Measurements from ENCODE around the gene BPIFB6. TPM values are rescaled to one million over a fixed set of nuclear protein-coding genes. Genes with fewer than 3 reads are reported as not detected.

The BPIFB6 gene
- polyA plus RNA-seq, 4 donors: 0.09 TPM; not detected in 3

- no peak for DNase-seq
- Histone ChIP-seq H3K4me3 (ENCODE audit: low read depth in 1 of 3, low read length in 3 of 3) (no peak overlapping the region), H3K27me3 (ENCODE audit: control insufficient read depth in 3 of 3, insufficient read depth in 3 of 3, low read length in 3 of 3) (no peaks in the 10 kb centered on the region), H3K4me1 (ENCODE audit: control insufficient read depth in 3 of 3, insufficient read depth in 2 of 3, low read depth in 1 of 3, low read length in 2 of 3) (no peaks in the 10 kb centered on the region), H3K36me3 (ENCODE audit: control insufficient read depth in 3 of 3, insufficient read depth in 2 of 3, low read depth in 1 of 3, low read length in 3 of 3) (no peaks in the 10 kb centered on the region), H3K27ac (ENCODE audit: low read depth in 1 of 3, low read length in 2 of 3) (no peak overlapping the region), H3K9me3 (ENCODE audit: control insufficient read depth in 2 of 2, insufficient read depth in 1 of 2, low read depth in 1 of 2, low read length in 1 of 2) (no peaks in the 10 kb centered on the region)
- 64 to 77% (median 67%) methylated on average over 6 to 7 of the region's 7 CpGs for WGBS, 3 donors
- no peak for FAIRE-seq
Measured at GRCh38 chr20:33059136-33059535, 27.7 kb downstream of the BPIFB6 start.

- Histone ChIP-seq H3K27ac (ENCODE audit: low read depth in 1 of 3, low read length in 2 of 3) (no peak overlapping the region), H3K9me3 (ENCODE audit: control insufficient read depth in 2 of 2, insufficient read depth in 1 of 2, low read depth in 1 of 2, low read length in 1 of 2) (no peaks in the 10 kb centered on the region), H3K36me3 (ENCODE audit: control insufficient read depth in 3 of 3, insufficient read depth in 2 of 3, low read depth in 1 of 3, low read length in 3 of 3) (no peaks in the 10 kb centered on the region), H3K4me1 (ENCODE audit: control insufficient read depth in 3 of 3, insufficient read depth in 2 of 3, low read depth in 1 of 3, low read length in 2 of 3) (no peaks in the 10 kb centered on the region), H3K4me3 (ENCODE audit: low read depth in 1 of 3, low read length in 3 of 3) (no peak overlapping the region), H3K27me3 (ENCODE audit: control insufficient read depth in 3 of 3, insufficient read depth in 3 of 3, low read length in 3 of 3) (no peaks in the 10 kb centered on the region)
- 81 to 89% (median 82%) methylated on average over 21 to 22 of the region's 22 CpGs for WGBS, 3 donors
- DNase-seq (no peak), FAIRE-seq (no peak)
Measured at GRCh38 chr20:33059741-33060390, 28.4 kb downstream of the BPIFB6 start.

- DNase-seq (no peak), FAIRE-seq (no peak)
- no peaks in the 10 kb centered on the region for H3K27me3 ChIP-seq (ENCODE audit: control insufficient read depth in 3 of 3, insufficient read depth in 3 of 3, low read length in 3 of 3)
- no peaks in the 10 kb centered on the region for H3K4me1 ChIP-seq (ENCODE audit: control insufficient read depth in 3 of 3, insufficient read depth in 2 of 3, low read depth in 1 of 3, low read length in 2 of 3)
- H3K4me3 ChIP-seq (ENCODE audit: low read depth in 1 of 3, low read length in 3 of 3): no peak overlapping the region
- H3K36me3 ChIP-seq (ENCODE audit: control insufficient read depth in 3 of 3, insufficient read depth in 2 of 3, low read depth in 1 of 3, low read length in 3 of 3): no peaks in the 10 kb centered on the region
- 80 to 89% (median 84%) methylated on average over 14 of the region's 14 CpGs for WGBS, 3 donors
- no peaks in the 10 kb centered on the region for H3K9me3 ChIP-seq (ENCODE audit: control insufficient read depth in 2 of 2, insufficient read depth in 1 of 2, low read depth in 1 of 2, low read length in 1 of 2)
- no peak overlapping the region for H3K27ac ChIP-seq (ENCODE audit: low read depth in 1 of 3, low read length in 2 of 3)
Measured at GRCh38 chr20:33061658-33062028, 30.2 kb downstream of the BPIFB6 start.

GRCh38 chr20:33062105-33062824 lies 30.8 kb downstream of the BPIFB6 start:
- WGBS, 3 donors: 52 to 64% (median 60%) methylated on average over 9 of the region's 9 CpGs
- FAIRE-seq (no peak), DNase-seq (no peak)
- H3K9me3 ChIP-seq (ENCODE audit: control insufficient read depth in 2 of 2, insufficient read depth in 1 of 2, low read depth in 1 of 2, low read length in 1 of 2): no peaks in the 10 kb centered on the region
- H3K4me3 ChIP-seq (ENCODE audit: low read depth in 1 of 3, low read length in 3 of 3): no peak overlapping the region
- H3K27me3 ChIP-seq (ENCODE audit: control insufficient read depth in 3 of 3, insufficient read depth in 3 of 3, low read length in 3 of 3): no peaks in the 10 kb centered on the region
- H3K4me1 ChIP-seq (ENCODE audit: control insufficient read depth in 3 of 3, insufficient read depth in 2 of 3, low read depth in 1 of 3, low read length in 2 of 3): no peaks in the 10 kb centered on the region
- H3K36me3 ChIP-seq (ENCODE audit: control insufficient read depth in 3 of 3, insufficient read depth in 2 of 3, low read depth in 1 of 3, low read length in 3 of 3): no peaks in the 10 kb centered on the region
- no peak overlapping the region for H3K27ac ChIP-seq (ENCODE audit: low read depth in 1 of 3, low read length in 2 of 3)

- no peaks in the 10 kb centered on the region for H3K27me3 ChIP-seq (ENCODE audit: control insufficient read depth in 3 of 3, insufficient read depth in 3 of 3, low read length in 3 of 3)
- no peak for FAIRE-seq
- H3K4me3 ChIP-seq (ENCODE audit: low read depth in 1 of 3, low read length in 3 of 3): no peak overlapping the region
- H3K36me3 ChIP-seq (ENCODE audit: control insufficient read depth in 3 of 3, insufficient read depth in 2 of 3, low read depth in 1 of 3, low read length in 3 of 3): no peaks in the 10 kb centered on the region
- DNase-seq: no peak
- WGBS, 3 donors: 41 to 78% (median 59%) methylated on average over 1 of the region's 1 CpG
- no peaks in the 10 kb centered on the region for H3K9me3 ChIP-seq (ENCODE audit: control insufficient read depth in 2 of 2, insufficient read depth in 1 of 2, low read depth in 1 of 2, low read length in 1 of 2)
- no peak overlapping the region for H3K27ac ChIP-seq (ENCODE audit: low read depth in 1 of 3, low read length in 2 of 3)
- no peaks in the 10 kb centered on the region for H3K4me1 ChIP-seq (ENCODE audit: control insufficient read depth in 3 of 3, insufficient read depth in 2 of 3, low read depth in 1 of 3, low read length in 2 of 3)
Measured at GRCh38 chr20:33062825-33063149, 31.3 kb downstream of the BPIFB6 start.

- Histone ChIP-seq H3K4me3 (ENCODE audit: low read depth in 1 of 3, low read length in 3 of 3) (no peak overlapping the region), H3K27ac (ENCODE audit: low read depth in 1 of 3, low read length in 2 of 3) (no peak overlapping the region), H3K4me1 (ENCODE audit: control insufficient read depth in 3 of 3, insufficient read depth in 2 of 3, low read depth in 1 of 3, low read length in 2 of 3) (no peaks in the 10 kb centered on the region), H3K36me3 (ENCODE audit: control insufficient read depth in 3 of 3, insufficient read depth in 2 of 3, low read depth in 1 of 3, low read length in 3 of 3) (no peaks in the 10 kb centered on the region), H3K9me3 (ENCODE audit: control insufficient read depth in 2 of 2, insufficient read depth in 1 of 2, low read depth in 1 of 2, low read length in 1 of 2) (no peaks in the 10 kb centered on the region), H3K27me3 (ENCODE audit: control insufficient read depth in 3 of 3, insufficient read depth in 3 of 3, low read length in 3 of 3) (no peaks in the 10 kb centered on the region)
- FAIRE-seq (no peak), DNase-seq (no peak)
- 84 to 88% (median 86%) methylated on average over 6 of the region's 6 CpGs for WGBS, 3 donors
Measured at GRCh38 chr20:33063271-33063670, 31.8 kb downstream of the BPIFB6 start.

- H3K27ac ChIP-seq (ENCODE audit: low read depth in 1 of 3, low read length in 2 of 3): no peak overlapping the region
- no peak overlapping the region for H3K4me3 ChIP-seq (ENCODE audit: low read depth in 1 of 3, low read length in 3 of 3)
- no peaks in the 10 kb centered on the region for H3K9me3 ChIP-seq (ENCODE audit: control insufficient read depth in 2 of 2, insufficient read depth in 1 of 2, low read depth in 1 of 2, low read length in 1 of 2)
- FAIRE-seq: no peak
- no peaks in the 10 kb centered on the region for H3K36me3 ChIP-seq (ENCODE audit: control insufficient read depth in 3 of 3, insufficient read depth in 2 of 3, low read depth in 1 of 3, low read length in 3 of 3)
- no peaks in the 10 kb centered on the region for H3K4me1 ChIP-seq (ENCODE audit: control insufficient read depth in 3 of 3, insufficient read depth in 2 of 3, low read depth in 1 of 3, low read length in 2 of 3)
- 86 to 89% (median 88%) methylated on average over 11 of the region's 11 CpGs for WGBS, 3 donors
- no peaks in the 10 kb centered on the region for H3K27me3 ChIP-seq (ENCODE audit: control insufficient read depth in 3 of 3, insufficient read depth in 3 of 3, low read length in 3 of 3)
- no peak for DNase-seq
Measured at GRCh38 chr20:33064572-33065287, 33.3 kb downstream of the BPIFB6 start.

GRCh38 chr20:33065785-33066184 lies 34.3 kb downstream of the BPIFB6 start:
- H3K9me3 ChIP-seq (ENCODE audit: control insufficient read depth in 2 of 2, insufficient read depth in 1 of 2, low read depth in 1 of 2, low read length in 1 of 2): no peaks in the 10 kb centered on the region
- 71 to 83% (median 77%) methylated on average over 9 of the region's 9 CpGs for WGBS, 3 donors
- no peaks in the 10 kb centered on the region for H3K27me3 ChIP-seq (ENCODE audit: control insufficient read depth in 3 of 3, insufficient read depth in 3 of 3, low read length in 3 of 3)
- DNase-seq (no peak), FAIRE-seq (no peak)
- H3K4me1 ChIP-seq (ENCODE audit: control insufficient read depth in 3 of 3, insufficient read depth in 2 of 3, low read depth in 1 of 3, low read length in 2 of 3): no peaks in the 10 kb centered on the region
- H3K36me3 ChIP-seq (ENCODE audit: control insufficient read depth in 3 of 3, insufficient read depth in 2 of 3, low read depth in 1 of 3, low read length in 3 of 3): no peaks in the 10 kb centered on the region
- H3K27ac ChIP-seq (ENCODE audit: low read depth in 1 of 3, low read length in 2 of 3): no peak overlapping the region
- no peak overlapping the region for H3K4me3 ChIP-seq (ENCODE audit: low read depth in 1 of 3, low read length in 3 of 3)

All from small intestine (tissue), 7 donors.